IMR-90 (cell line): ENCODE measurements around the gene PXMP2. TPM values are rescaled to one million over a fixed set of nuclear protein-coding genes. Genes with fewer than 3 reads are reported as not detected.

Experiments used
- ATAC-seq: fragments of 200-7000 bp; cut with Tn5 transposase; 2 replicates; pipeline ENCODE4 v1.9.1; 2020; ENCODE audit warnings: low read depth, mild to moderate bottlenecking, moderate library complexity
- BruUV-seq: library from RNA; stranded (reverse); fragments of 400-500 nt; replicated peaks from 2 replicates; lab custom pipeline; 2021; lab: Mats Ljungman, UMichigan
- CTCF ChIA-PET: fragments of 300-600 bp; formaldehyde crosslinking; extraction: SDS; loops from one replicate; lab custom pipeline; 2021; ENCODE audit warnings: antibody characterized with exemption; lab: Yijun Ruan, JAX
- POLR2A ChIA-PET: fragments of 300-600 bp; sonication (Branson Sonifier 250); formaldehyde crosslinking; loops from one replicate; lab custom pipeline; 2022; ENCODE audit warnings: antibody characterized with exemption; ENCODE audit not compliant: unreplicated experiment; lab: Charles Lee
- DNase-seq: peaks from one replicate; pipeline ENCODE4 v3.0.0; 2013
- H2AFZ ChIP-seq: replicated peaks from 2 replicates; pipeline ENCODE3; 2013; ENCODE audit warnings: low read length, mild to moderate bottlenecking; ENCODE audit not compliant: poor library complexity
- H2AK5ac ChIP-seq: 2 replicates; pipeline ENCODE4 v1.6.1; 2013; ENCODE audit warnings: low read depth, low read length, inconsistent platforms
- H2AK9ac ChIP-seq: replicated peaks from 2 replicates; pipeline ENCODE3; 2013; ENCODE audit warnings: mild to moderate bottlenecking, low read depth, low read length, moderate library complexity; ENCODE audit not compliant: poor library complexity
- H2BK120ac ChIP-seq: 2 replicates; pipeline ENCODE4 v1.6.1; 2013; ENCODE audit warnings: low read depth, low read length, inconsistent platforms
- H2BK15ac ChIP-seq: 3 replicates; pipeline ENCODE4 v1.6.1; 2013; ENCODE audit warnings: low read depth, low read length, inconsistent platforms
- H2BK20ac ChIP-seq: 2 replicates; pipeline ENCODE4 v1.6.1; 2013; ENCODE audit warnings: low read depth, mild to moderate bottlenecking, inconsistent platforms, low read length, moderate library complexity
- H2BK5ac ChIP-seq: 2 replicates; pipeline ENCODE4 v1.6.1; 2013; ENCODE audit warnings: mild to moderate bottlenecking, low read depth, low read length, inconsistent platforms; ENCODE audit not compliant: poor library complexity, severe bottlenecking
- H3K14ac ChIP-seq: replicated peaks from 2 replicates; pipeline ENCODE4 v1.6.1; 2013; ENCODE audit warnings: low read depth, low read length, inconsistent platforms
- H3K18ac ChIP-seq: 2 replicates; pipeline ENCODE4 v1.6.1; 2013; ENCODE audit warnings: low read depth, low read length, control low read depth
- H3K23ac ChIP-seq: 2 replicates; pipeline ENCODE4 v1.6.1; 2013; ENCODE audit warnings: low read depth, low read length, inconsistent platforms
- H3K27ac ChIP-seq: 2 replicates; pipeline ENCODE4 v1.5.1; 2013; ENCODE audit warnings: mild to moderate bottlenecking, control low read depth, low read length; ENCODE audit not compliant: insufficient read depth
- H3K27me3 ChIP-seq: 2 replicates; pipeline ENCODE4 v1.6.1; 2013; ENCODE audit warnings: low read length; ENCODE audit not compliant: control insufficient read depth, insufficient read depth
- H3K36me3 ChIP-seq: 2 replicates; pipeline ENCODE4 v1.6.1; 2013; ENCODE audit warnings: low read length, mixed read lengths; ENCODE audit not compliant: control insufficient read depth, insufficient read depth
- H3K4ac ChIP-seq: 2 replicates; pipeline ENCODE4 v1.6.1; 2013; ENCODE audit warnings: low read depth, low read length, inconsistent platforms
- H3K4me1 ChIP-seq: 2 replicates; pipeline ENCODE4 v1.6.1; 2013; ENCODE audit warnings: low read length, mixed read lengths; ENCODE audit not compliant: control insufficient read depth, insufficient read depth
- H3K4me2 ChIP-seq: 2 replicates; pipeline ENCODE4 v1.6.1; 2013; ENCODE audit warnings: low read depth, mild to moderate bottlenecking, control low read depth, low read length, moderate library complexity
- H3K4me3 ChIP-seq: 2 replicates; pipeline ENCODE4 v1.5.1; 2013; ENCODE audit warnings: low read depth, mild to moderate bottlenecking, control low read depth, low read length, moderate library complexity; ENCODE audit not compliant: insufficient read depth
- H3K56ac ChIP-seq: 2 replicates; pipeline ENCODE4 v1.6.1; 2013; ENCODE audit warnings: low read length, inconsistent platforms; ENCODE audit not compliant: insufficient read depth; ENCODE audit errors: extremely low read depth
- H3K79me1 ChIP-seq, 2 experiments: 2 replicates each; pipeline ENCODE4 v1.6.1; 2013; ENCODE audit warnings: low read length in 2 of 2, inconsistent platforms in 1 of 2, low read depth in 1 of 2
- H3K9ac ChIP-seq: 2 replicates; pipeline ENCODE4 v1.6.1; 2013; ENCODE audit warnings: low read depth, low read length, control low read depth
- H3K9me1 ChIP-seq: 2 replicates; pipeline ENCODE4 v1.6.1; 2013; ENCODE audit warnings: low read length, inconsistent platforms; ENCODE audit not compliant: insufficient read depth
- H3K9me3 ChIP-seq: 2 replicates; pipeline ENCODE4 v1.6.1; 2013; ENCODE audit warnings: low read length; ENCODE audit not compliant: control insufficient read depth, insufficient read depth
- H4K20me1 ChIP-seq: 2 replicates; pipeline ENCODE4 v1.6.1; 2013; ENCODE audit warnings: low read length, inconsistent platforms; ENCODE audit not compliant: insufficient read depth
- H4K5ac ChIP-seq: 2 replicates; pipeline ENCODE4 v1.6.1; 2013; ENCODE audit warnings: mild to moderate bottlenecking, low read depth, low read length, control low read depth
- H4K8ac ChIP-seq, 2 experiments: 2 replicates each; pipeline ENCODE4 v1.6.1; 2013; ENCODE audit warnings: low read depth in 2 of 2, low read length in 2 of 2, control low read depth in 1 of 2, inconsistent platforms in 1 of 2
- H4K91ac ChIP-seq: 2 replicates; pipeline ENCODE4 v1.6.1; 2013; ENCODE audit warnings: low read depth, low read length, inconsistent platforms; ENCODE audit not compliant: insufficient read depth
- CHD1 ChIP-seq: IDR thresholded peaks from 2 replicates; pipeline ENCODE4 v1.6.1; 2012; ENCODE audit warnings: low read depth, low read length, improper control_type of control experiment
- CTCF ChIP-seq: conservative IDR thresholded peaks from 2 replicates; pipeline ENCODE4 v1.5.1; 2012; ENCODE audit warnings: mild to moderate bottlenecking, low read depth, low read length, improper control_type of control experiment
- FOS ChIP-seq: fragments of 150-350 bp; IDR thresholded peaks from 2 replicates; pipeline ENCODE4 v1.6.1; 2016; ENCODE audit warnings: low read depth, low read length
- MAFK ChIP-seq: IDR thresholded peaks from 2 replicates; pipeline ENCODE4 v1.6.1; 2012; ENCODE audit warnings: low read depth, low read length, improper control_type of control experiment
- MAZ ChIP-seq: IDR thresholded peaks from 2 replicates; pipeline ENCODE4 v1.6.1; 2012; ENCODE audit warnings: low read depth, mild to moderate bottlenecking, low read length, improper control_type of control experiment, moderate library complexity, borderline replicate concordance
- POLR2A ChIP-seq: IDR thresholded peaks from 2 replicates; pipeline ENCODE4 v1.6.1; 2012; ENCODE audit warnings: mild to moderate bottlenecking, low read depth, low read length
- RAD21 ChIP-seq: IDR thresholded peaks from 2 replicates; pipeline ENCODE4 v1.6.1; 2012; ENCODE audit warnings: low read length, improper control_type of control experiment
- RFX5 ChIP-seq: IDR thresholded peaks from 2 replicates; pipeline ENCODE4 v1.8.0; 2012; ENCODE audit warnings: low read depth, mild to moderate bottlenecking, low read length, moderate library complexity
- WGBS, 2 experiments: methylation state at CpG; one replicate each; pipeline versions ENCODE4 v1.1.5 to v1.1.7; 2013; ENCODE audit warnings: missing lambda C conversion rate in 2 of 2; ENCODE audit not compliant: insufficient read length in 1 of 2; ENCODE audit errors: extremely low coverage in 2 of 2; 5-methylcytosine and 5-hydroxymethylcytosine counted together
- dilution Hi-C: fragments of 300-500 bp; cut with HindIII; formaldehyde crosslinking; loops from one replicate; pipeline ENCODE4 v1.14.3; 2018; ENCODE audit warnings: low sequenced_read_pairs; ENCODE audit not compliant: unreplicated experiment
- in situ Hi-C: fragments of 300-500 bp; cut with MboI; formaldehyde crosslinking; loops from 3 replicates; pipeline ENCODE4 v1.14.3; 2019; ENCODE audit warnings: low sequenced_read_pairs, inconsistent platforms, mixed read lengths
- intact Hi-C: fragments of 100-400 bp; cut with micrococcal nuclease; formaldehyde crosslinking; loops from 2 replicates; pipeline ENCODE4 v1.10.0; 2022
- polyA plus RNA-seq, 3 experiments: library from polyadenylated mRNA; depleted of rRNA; stranded (reverse); fragments of >200 nt; gene quantifications; 2 replicates each; pipeline ENCODE4 v1.2.3, GENCODE V29; 2012; ENCODE audit warnings: low replicate concordance in 1 of 3
- total RNA-seq: library from RNA; depleted of rRNA; stranded (reverse); fragments of >200 nt; gene quantifications from 2 replicates; pipeline ENCODE4 v1.2.3, GENCODE V29; 2012

The PXMP2 gene
- total and polyA plus RNA-seq, 2 of the 4 experiments (the other 2 are of a cell fraction): 10.9 to 20.1 TPM

- Histone ChIP-seq H2AK5ac (0 out of 2 replicates have a peak overlapping the region, but pooled peaks have one; percentile 23), H3K14ac (peak overlapping the region; percentile 15; the same call in 1 of the 2 replicates), H3K4ac (peak overlapping the region; percentile 71), H2AK9ac (peak overlapping the region; percentile 83), H3K27me3 (no peaks in the 10 kb centered on the region), H2BK20ac (no peak overlapping the region), H2AFZ (peak overlapping the region; percentile 96), H3K79me1 (peaks cover 15 to 50% of the 10 kb centered on the region in 2 experiments), H4K5ac (peak overlapping the region; percentile 68), H2BK5ac (peak overlapping the region; percentile 72), H3K4me1 (0 out of 2 replicates have a peak, but pooled peaks cover 2% of the 10 kb centered on the region), H3K9me3 (no peaks in the 10 kb centered on the region), H2BK15ac (no peak overlapping the region), H3K27ac (peak overlapping the region; percentile 81), H4K91ac (peak overlapping the region; percentile 3), H3K23ac (peak overlapping the region; percentile 57), H3K18ac (no peak overlapping the region), H3K4me3 (peak overlapping the region; percentile 92), H3K4me2 (peak overlapping the region; percentile 92), H4K20me1 (peaks cover 11% of the 10 kb centered on the region), H2BK120ac (no peak overlapping the region), H3K36me3 (peaks cover 7% of the 10 kb centered on the region), H3K9ac (peak overlapping the region; percentile 90), H3K56ac (peak overlapping the region; percentile 33; the same call in 1 of the 2 replicates), H4K8ac (peak overlapping the region; percentile 73 to 90; a peak in 3 of 4 replicates), H3K9me1 (no peaks in the 10 kb centered on the region; the same call in 1 of the 2 replicates)
- DNase-seq (no peak), ATAC-seq (peak; percentile 55)
- TF ChIP-seq POLR2A (no peak), FOS (no peak), MAZ (no peak), CTCF (no peak), CHD1 (no peak), RFX5 (no peak), MAFK (no peak), RAD21 (no peak)
- intact Hi-C loops: no loop called here
- ChIA-PET POLR2A (no interaction called here), CTCF (no interaction called here)
- 0% methylated on average over 9 of the region's 26 CpGs; no CpG with 5 or more reads in 1 of the 2 experiments for WGBS, 2 experiments
- BruUV-seq: no TSS peak
- dilution Hi-C loops: no loop called here
- in situ Hi-C loops: no loop called here
Measured at GRCh38 chr12:132710043-132710404, 22.6 kb downstream of the PXMP2 start.
